GM12872 (cell line): ENCODE measurements around the gene SHC4.

Experiments
- CTCF ChIP-seq: IDR thresholded peaks from 3 replicates; pipeline ENCODE4 v1.5.1; 2011; ENCODE audit warnings: low read depth, mild to moderate bottlenecking, low read length, moderate library complexity; ENCODE audit not compliant: insufficient read depth

The SHC4 gene

DNA sequence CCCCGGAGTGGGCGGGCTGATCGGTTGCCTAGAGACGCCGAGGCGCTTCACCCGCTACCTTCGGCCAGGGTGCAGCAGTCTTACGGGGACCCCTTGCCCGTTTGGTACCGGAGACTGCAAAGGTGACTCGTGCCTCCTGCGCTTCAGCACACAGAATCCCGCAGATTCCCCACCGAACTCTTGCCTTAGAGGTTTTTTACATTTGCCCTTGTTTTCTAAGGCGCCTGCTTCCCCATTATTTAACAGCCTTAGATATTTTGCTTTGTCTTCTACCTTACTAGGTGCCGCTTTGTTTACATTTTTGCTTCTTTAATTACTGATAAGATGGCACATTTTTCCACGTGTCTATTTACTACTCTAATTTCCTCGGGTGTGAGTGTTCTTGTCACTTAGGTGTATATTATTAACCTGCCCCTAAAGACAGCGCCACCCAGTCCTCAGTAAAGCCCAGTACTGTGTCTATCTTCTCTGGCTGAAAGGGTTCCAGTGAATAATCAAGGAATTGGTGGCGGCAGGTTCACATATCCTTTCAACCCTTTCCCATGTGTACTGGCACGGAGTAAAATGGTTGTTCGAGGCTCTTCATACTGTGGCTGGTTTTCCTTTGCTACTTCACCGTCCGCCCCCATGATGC lies 152.3 kb downstream of the SHC4 start:
- TF ChIP-seq CTCF, result peak; percentile 29; the same call in 1 of the 3 replicates

DNA sequence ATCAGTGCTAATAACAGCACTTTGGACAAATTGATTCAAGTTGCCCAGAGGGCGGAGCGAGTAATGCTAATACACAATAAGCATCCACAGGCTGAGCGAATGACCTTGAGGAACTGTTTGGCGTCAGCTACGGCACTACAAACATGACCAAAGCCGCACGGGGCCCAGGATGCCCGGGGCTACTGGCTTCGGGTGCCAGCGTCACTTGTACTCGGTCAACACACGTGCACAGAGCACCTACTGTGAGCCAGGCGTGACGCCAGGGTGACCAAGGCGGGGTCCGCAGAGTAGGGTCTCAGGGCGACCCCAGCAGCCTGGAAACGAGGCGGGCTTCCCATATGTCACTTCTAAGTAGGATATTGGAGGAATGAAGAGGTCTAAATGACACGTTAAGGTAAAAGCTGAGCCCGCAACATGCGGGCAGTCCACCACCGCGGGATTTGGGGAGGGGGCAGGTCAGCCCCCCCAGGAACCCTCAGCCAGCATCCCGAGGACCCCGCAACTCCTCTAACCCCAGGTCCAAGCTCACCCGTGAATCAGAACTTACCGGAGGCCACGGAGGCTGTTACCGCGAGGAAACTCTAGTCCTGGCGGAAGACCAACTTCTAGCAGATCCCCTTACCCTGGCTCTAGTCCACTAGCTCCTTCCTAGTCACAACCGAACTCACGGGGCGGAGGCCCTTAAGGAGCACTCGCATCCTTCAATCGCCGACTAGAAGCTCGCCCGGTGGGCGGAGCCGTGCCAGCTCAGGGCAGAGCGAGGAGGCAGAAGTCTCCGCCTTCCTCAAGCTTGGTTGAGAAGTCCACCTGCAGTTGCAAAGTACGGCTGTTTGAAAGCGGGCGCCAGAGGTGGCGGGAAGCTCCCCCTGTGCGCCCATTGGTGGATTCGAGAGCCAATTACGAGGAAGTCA lies 153.1 kb downstream of the SHC4 start, which contains the start of gene CEP152:
Gene CEP152 (minus strand): TSS at position 656 of the 911 bp plus-strand sequence. CDS start 5,420 bp downstream, outside the sequence.
- no peak for TF ChIP-seq CTCF

DNA sequence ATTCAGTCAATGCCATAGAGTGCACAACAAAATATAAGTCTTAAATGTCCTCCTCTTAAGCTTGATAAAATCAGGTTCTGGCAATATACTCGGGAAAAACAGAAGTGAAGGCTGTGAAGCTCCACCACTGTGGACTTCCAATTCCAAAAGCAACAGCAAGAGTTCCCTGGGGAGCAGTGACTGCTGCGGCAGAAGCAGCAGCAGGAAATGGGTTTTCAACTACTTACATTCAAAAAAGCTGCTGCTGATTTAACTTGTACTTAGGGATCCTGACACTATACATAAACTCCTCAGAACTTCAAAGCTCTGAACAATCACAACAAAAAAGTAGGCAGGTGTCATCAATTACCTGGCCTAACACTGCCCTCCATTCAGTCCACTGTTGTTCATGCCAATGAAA lies 157.6 kb downstream of the SHC4 start:
- no peak for TF ChIP-seq CTCF

DNA sequence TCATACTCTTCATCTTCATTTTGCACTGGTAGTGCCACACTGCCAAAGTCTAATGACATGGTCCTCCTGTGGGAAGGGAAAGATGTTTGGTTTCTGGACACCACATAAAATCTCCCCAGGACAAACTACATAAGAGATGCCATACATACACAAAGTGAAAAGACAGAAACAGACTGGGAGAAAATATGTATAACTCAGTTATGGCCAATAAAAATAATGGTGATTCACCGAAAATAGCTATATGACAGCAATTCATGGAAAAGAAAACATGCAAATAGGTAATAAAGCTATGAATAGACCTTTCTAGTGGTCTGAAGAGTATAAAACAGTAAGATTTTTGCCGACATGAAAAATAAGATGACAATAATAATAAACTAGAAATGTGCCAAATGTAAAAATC lies 158.1 kb downstream of the SHC4 start:
- TF ChIP-seq CTCF, result no peak

GRCh38 chr15:48803877-48804276 lies 159.8 kb downstream of the SHC4 start:
- no peak for TF ChIP-seq CTCF

DNA sequence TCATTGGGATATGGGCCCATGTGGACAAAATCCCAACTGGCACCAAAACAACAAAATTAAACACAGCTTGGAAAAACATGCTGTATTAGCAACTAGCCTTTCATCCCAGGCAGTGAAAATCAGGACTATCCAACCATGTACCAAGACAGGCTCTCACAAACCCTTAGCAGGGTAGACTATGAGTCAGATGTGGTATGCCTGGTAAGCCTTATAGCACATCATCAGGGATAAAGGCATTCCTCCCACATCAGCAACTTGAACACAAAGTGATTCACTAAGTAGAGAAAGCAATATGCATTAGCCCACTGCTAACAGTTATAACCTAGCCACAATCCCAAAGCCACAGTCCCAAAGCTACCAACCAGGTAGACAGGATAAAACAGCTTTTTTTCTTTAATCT lies 160.9 kb downstream of the SHC4 start:
- no peak for TF ChIP-seq CTCF

GRCh38 chr15:48802257-48802656 lies 161.5 kb downstream of the SHC4 start:
- TF ChIP-seq CTCF, result no peak
